ENCODE measurements around the gene ETV3L. TPM values are rescaled to one million over a fixed set of nuclear protein-coding genes. Genes with fewer than 3 reads are reported as not detected.

The ETV3L gene
- total and polyA plus RNA-seq, 2 of the 8 experiments (the other 6 are each of a cell fraction or from before 2014, with no cell fraction given), result 0.17 to 0.26 TPM

DNA sequence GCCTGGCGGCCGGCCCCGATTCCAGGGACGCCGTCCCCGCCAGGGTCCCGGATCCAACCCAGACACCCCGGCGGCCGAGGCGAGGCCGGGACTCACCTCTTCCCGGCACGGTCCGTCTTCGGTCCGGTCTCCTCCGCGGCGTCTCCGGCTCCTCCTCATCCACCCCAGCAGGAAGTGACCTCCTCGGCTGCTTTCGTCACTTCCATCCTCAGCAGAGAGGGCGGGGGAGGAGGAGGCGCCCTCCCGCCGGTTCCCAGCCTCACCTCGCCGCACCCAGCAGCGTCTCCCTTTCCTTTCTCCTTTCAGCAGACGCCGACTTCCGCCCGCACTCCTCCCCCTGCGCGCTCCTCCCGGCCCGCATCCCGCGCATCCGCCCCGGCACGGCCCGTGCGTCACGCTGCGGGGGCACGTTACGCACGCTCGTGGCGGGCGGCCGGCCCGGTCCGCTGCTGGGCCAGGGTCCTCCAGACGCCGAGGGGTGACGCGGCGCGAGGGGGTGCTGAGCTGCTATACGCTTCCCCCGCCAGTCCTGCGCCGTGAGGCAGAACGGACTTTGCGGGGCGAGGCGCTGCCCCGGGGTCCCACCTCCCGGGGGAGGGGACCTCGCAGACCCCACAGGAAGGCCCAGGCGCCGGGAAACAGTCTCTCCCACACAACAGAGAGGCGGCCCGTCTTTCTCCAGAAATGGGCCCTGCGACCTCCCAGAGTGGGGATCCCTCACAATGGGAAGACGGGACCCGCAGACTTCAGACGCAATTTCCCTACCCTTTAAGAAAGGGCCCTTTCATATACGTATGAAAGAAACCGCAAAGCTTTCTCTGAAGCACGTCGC, 38.8 kb upstream of the ETV3L start, which contains the start of gene ETV3:
TSS of gene ETV3 (minus strand) at position 176 of the 832 bp plus-strand sequence. CDS start 2,043 bp downstream, outside the sequence.
- 2% methylated on average over 62 of the region's 85 CpGs; no CpG with 5 or more reads in 1 of the 2 experiments for WGBS, 2 experiments (ENCODE audit: extremely low coverage in 1 of 2, insufficient coverage in 1 of 2, insufficient read length in 1 of 2, insufficient replicate concordance in 2 of 2, low coverage in 1 of 2, low lambda C conversion rate in 2 of 2, missing lambda C conversion rate in 1 of 2)
- Histone ChIP-seq H3K79me2 (ENCODE audit: control insufficient read depth in 1 of 2, insufficient read depth in 2 of 2, low read length in 2 of 2) (peaks cover 7 to 29% of the 10 kb centered on the region in 2 experiments; a peak in 3 of 4 replicates), H3K4me3 (ENCODE audit: extremely low read depth in 1 of 4, insufficient read depth in 2 of 4, low read depth in 3 of 4, low read length in 4 of 4) (peak within 1 kb of the TSS; percentile 68 to 99 (median 94)), H2AK5ac (ENCODE audit: low read depth, low read length) (no peak within 1 kb of the TSS; the same call in 1 of the 2 replicates), H3K4me2 (ENCODE audit: insufficient read depth in 1 of 2, low read depth in 2 of 2, low read length in 2 of 2) (peak within 1 kb of the TSS; percentile 94 to 99), H2BK12ac (ENCODE audit: low read depth, low read length) (no peak within 1 kb of the TSS), H2AFZ (ENCODE audit: low read length) (no peak within 1 kb of the TSS), H4K20me1 (replicated peaks in 1 of 2; ENCODE audit: control insufficient read depth in 1 of 2, insufficient read depth in 2 of 2, low read length in 2 of 2) (peaks cover 9 to 11% of the 10 kb centered on the region in 2 experiments), H3K14ac (ENCODE audit: insufficient read length) (no peak within 1 kb of the TSS), H3K36me3 (ENCODE audit: control insufficient read depth in 2 of 4, insufficient read depth in 4 of 4, low read length in 3 of 4) (peaks cover 9 to 27% (median 21%) of the 10 kb centered on the region in 4 experiments; a peak in 7 of 8 replicates), H3K18ac (ENCODE audit: extremely low read depth, low read length) (peak within 1 kb of the TSS; percentile 79; the same call in 1 of the 2 replicates), H2BK5ac (ENCODE audit: low read depth, low read length) (peak within 1 kb of the TSS; percentile 69), H4K8ac (ENCODE audit: extremely low read depth, insufficient read depth, low read length) (peak within 1 kb of the TSS; percentile 87), H3K56ac (replicated peaks; ENCODE audit: insufficient read length, low read depth, low read length) (peak within 1 kb of the TSS; percentile 62), H3K23me2 (ENCODE audit: low read depth, low read length) (peaks cover 10% of the 10 kb centered on the region; the same call in 1 of the 2 replicates), H3K27me3 (replicated peaks in 1 of 4; ENCODE audit: control insufficient read depth in 3 of 4, extremely low read depth in 1 of 4, insufficient read depth in 3 of 4, low read length in 3 of 4) (no peaks in the 10 kb centered on the region), H3K9me3 (ENCODE audit: insufficient read depth in 2 of 2, low read depth in 1 of 2, low read length in 1 of 2) (no peaks in the 10 kb centered on the region), H3K27ac (ENCODE audit: low read depth, low read length) (peak within 1 kb of the TSS; percentile 87), H2BK20ac (ENCODE audit: low read length) (no peak within 1 kb of the TSS), H3K79me1 (ENCODE audit: low read depth, low read length) (peaks cover 8% of the 10 kb centered on the region), H4K5ac (ENCODE audit: insufficient read length, low read depth, low read length) (peak within 1 kb of the TSS; percentile 83), H3K23ac (ENCODE audit: insufficient read length) (no peak within 1 kb of the TSS), H3K9ac (replicated peaks in 1 of 4; ENCODE audit: extremely low read depth in 1 of 4, low read depth in 3 of 4, low read length in 3 of 4) (peak within 1 kb of the TSS; percentile 5 to 75 (median 56)), H3K4me1 (replicated peaks in 1 of 4; ENCODE audit: control insufficient read depth in 3 of 4, insufficient read depth in 4 of 4, low read length in 3 of 4) (peaks cover 2 to 17% (median 7%) of the 10 kb centered on the region in 4 experiments; a peak in 4 of 7 replicates), H2BK15ac (ENCODE audit: low read length) (no peak within 1 kb of the TSS), H3K4ac (replicated peaks; ENCODE audit: insufficient read length, low read depth, low read length) (no peak within 1 kb of the TSS), H2BK120ac (replicated peaks; ENCODE audit: low read depth, low read length) (no peak within 1 kb of the TSS), H4K91ac (replicated peaks; ENCODE audit: insufficient read length, low read length) (peak within 1 kb of the TSS; percentile 69)
- POLR2A ChIA-PET (ENCODE audit: partially characterized antibody), result interaction anchor here (0.8 to 10.5 kb wide), 10 partner anchors 10 to 50 kb away, joined by 3 to 70 read pairs (median 4); no protein-coding TSS in a partner anchor
- FAIRE-seq (peak; percentile 28), DNase-seq (ENCODE audit: low read depth in 1 of 2, low spot score in 2 of 2) (peak; percentile 70 to 89)
- CTCF ChIA-PET (ENCODE audit: partially characterized antibody), result interaction anchor here (1.1 to 16.2 kb wide), 8 partner anchors 9 to 50 kb away, joined by 3 to 187 read pairs (median 4); no protein-coding TSS in a partner anchor
- no peak for TF ChIP-seq EZH2 (IDR thresholded peaks at IDR 0.05; ENCODE audit: low read depth, low read length, severe bottlenecking)
- peak; percentile 19; the same call in 1 of the 2 replicates for TF ChIP-seq BACH1 (IDR thresholded peaks at IDR 0.05; ENCODE audit: low read length)
- TF ChIP-seq NRF1 (IDR thresholded peaks at IDR 0.05; ENCODE audit: low read depth, low read length), result no peak
- TF ChIP-seq SP2 (IDR thresholded peaks at IDR 0.05; ENCODE audit: low read length), result no peak
- TF ChIP-seq CBX5 (IDR thresholded peaks at IDR 0.05; ENCODE audit: low read depth, low read length), result no peak
- TF ChIP-seq TBP (IDR thresholded peaks at IDR 0.05; ENCODE audit: low read depth, low read length), result peak; percentile 63
- TF ChIP-seq GABPA (IDR thresholded peaks at IDR 0.05; ENCODE audit: borderline replicate concordance, insufficient read depth, low read length), result peak; percentile 69; the same call in 1 of the 2 replicates
- TF ChIP-seq POU5F1 (IDR thresholded peaks at IDR 0.05; ENCODE audit: low read depth, low read length), result no peak
